GM19023 (cell line): ENCODE results near the gene KRT74.

Source experiments
- ATAC-seq: cut with Tn5 transposase; IDR thresholded peaks from one replicate; pipeline ENCODE4 v1.9.1; 2021; ENCODE audit warnings: mild to moderate bottlenecking, moderate library complexity; ENCODE audit not compliant: unreplicated experiment

The KRT74 gene

DNA sequence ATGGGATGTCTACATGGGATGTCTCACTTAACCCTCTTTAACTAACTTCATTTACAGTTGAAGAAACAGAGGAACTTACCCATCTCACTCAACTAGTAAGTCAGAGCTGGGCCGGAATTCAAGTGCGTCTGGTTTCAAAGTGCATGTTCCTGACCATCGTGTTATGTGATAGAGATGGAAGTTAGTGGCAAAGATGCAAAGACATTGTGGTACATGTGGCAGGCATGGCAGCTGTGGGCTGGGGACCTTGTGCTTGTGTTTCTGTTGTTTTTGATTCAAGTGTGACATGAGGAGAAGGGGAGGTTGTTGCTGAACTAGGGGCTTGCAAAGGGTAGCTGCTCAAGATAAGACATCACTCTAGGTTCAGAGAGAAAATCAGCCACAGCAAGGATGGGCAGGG lies 2.3 kb upstream of the KRT74 start:
- ATAC-seq, result no peak

DNA sequence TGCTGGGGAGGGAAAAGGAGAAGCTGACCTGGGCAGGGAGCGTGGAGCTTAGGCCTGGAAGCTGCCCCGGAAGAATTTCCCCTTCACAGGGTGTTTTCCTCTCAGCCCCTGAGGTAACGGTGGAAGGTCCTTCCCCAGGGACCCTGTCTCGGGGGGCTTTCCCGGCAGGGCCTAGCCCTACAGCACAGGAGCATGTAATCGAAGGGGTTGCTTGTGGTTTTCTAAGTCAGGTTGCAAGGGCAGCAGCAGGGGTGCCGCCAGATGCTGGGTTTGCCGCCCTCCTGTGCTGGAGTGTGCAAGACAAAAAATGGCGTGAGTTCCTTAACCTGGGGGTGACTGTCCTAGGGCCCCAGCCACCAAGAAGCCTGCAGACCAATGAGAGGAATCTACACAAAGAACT lies 1.6 kb upstream of the KRT74 start:
- no peak for ATAC-seq

DNA sequence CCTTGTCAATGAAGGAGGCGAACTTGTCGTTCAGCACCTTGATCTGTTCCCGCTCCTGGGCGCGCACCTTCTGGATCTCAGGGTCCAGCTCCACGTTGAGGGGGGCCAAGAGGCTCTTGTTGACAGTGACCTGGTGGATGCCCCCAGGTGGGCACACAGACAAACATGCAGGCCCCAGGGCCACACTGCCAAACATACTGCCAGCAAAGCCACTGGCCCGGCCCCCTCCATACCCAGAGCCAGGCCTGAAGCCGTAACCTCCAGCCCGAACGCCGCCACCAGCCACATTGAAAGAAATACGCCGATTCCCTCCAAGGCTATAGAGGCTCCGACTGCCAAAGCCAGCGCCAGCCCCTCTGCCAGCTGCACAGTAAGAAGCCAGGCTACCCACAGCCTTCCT lies 337 bp downstream of the KRT74 start:
- no peak for ATAC-seq

DNA sequence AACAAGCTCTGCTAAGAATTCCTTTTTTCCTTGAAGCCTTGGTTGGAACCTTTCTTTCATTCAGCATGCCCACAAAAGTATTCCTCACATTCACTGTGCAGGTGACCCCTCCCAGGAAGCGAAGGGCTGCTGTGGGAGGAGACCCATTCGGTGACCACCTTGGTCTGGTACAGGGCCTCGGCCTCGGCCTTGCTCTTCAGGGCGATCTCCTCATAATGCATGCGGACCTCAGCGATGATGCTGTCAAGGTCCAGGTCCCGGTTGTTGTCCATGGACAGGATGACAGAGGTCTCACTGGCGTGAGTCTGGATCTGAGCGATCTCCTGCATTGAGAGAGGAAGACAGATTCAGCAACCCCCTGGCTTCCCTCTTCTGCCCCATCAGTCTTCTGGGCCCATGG lies 3.1 kb downstream of the KRT74 start:
- no peak for ATAC-seq

DNA sequence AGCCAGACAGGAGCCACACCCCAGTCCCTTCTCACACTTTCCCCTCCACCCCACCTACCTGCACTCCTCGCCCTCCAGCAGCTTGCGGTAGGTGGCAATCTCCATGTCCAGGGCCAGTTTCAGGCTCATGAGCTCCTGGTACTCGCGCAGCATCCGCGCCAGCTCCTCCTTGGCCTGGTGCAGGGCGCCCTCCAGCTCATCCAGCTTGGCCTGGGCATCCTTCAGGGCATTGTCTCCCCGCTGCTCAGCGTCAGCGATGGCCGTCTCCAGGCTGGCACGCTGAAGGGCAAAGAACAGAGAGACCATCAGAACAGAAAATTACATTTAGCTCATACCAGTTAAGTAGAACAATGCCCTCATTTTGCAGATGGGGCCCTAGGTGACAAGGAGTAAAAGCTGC lies 5.5 kb downstream of the KRT74 start:
- ATAC-seq, result no peak

DNA sequence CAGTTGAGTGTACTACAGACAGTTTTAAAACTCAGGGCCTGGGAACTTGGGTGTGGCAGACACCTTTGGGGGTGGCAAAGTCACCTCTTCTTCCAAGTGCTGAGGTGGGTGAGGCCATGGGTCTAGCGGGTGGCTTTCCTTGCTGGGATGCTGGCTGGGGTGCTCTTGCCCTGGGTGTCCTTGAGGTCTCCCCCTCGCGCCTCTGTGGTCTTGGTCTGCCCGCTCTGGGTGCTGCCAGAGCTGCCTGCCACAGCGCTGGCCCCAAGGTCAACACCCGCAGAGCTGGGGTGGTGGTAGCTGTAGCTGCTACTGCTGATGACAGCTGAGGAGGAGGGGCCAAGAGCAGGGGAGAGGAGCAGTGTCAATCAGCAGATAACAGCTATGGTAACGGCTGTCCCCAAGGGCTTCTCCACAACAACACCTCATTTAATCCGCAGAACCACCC lies 6.8 kb downstream of the KRT74 start:
- ATAC-seq, result no peak

DNA sequence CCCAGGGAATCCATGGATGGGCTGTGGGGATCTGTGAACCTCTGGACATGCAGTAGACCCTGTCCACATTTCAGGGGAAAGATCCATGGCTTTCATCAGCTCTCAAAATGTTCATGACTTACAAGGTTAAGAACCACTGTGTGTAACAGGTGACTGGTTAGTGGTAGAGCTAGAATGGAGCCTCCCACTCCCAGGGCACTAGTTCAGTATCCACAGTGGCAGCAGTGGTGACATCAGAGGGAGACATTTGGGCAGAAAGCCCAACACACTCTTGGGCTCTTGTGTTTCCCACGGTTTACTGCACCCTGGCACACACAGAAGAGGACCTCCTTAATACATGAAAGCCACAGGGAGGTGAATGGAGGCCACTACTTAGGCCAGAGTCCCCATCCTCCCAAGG lies 9.1 kb downstream of the KRT74 start:
- ATAC-seq, result no peak

DNA sequence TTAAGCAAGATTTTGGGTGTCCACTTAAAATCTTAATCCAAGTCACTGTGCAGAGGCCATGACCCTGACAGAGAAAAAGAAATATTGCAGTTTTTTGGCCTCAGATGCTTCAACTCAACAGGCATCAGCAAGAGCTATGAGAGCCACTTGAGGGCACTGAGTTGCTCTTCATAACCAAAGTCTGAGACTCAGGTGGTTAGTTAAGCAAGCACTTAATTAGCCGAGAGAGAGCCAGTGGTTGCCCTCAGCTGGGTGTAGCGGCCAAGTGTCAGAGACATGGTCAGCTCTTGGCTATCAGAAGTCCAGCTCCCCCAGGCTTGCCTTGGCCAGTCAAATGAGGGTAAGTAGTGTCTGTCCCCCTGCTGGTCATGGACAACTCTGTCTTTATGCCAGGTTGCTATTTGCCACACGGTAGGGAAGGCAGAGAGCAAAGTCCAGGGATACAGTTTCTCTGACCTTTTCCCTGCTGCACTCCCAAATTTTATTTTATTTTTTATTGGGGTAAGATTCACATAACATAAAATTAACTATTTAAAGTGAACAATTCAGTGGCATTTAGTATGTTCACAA lies 11.7 kb downstream of the KRT74 start:
- ATAC-seq, result no peak

DNA sequence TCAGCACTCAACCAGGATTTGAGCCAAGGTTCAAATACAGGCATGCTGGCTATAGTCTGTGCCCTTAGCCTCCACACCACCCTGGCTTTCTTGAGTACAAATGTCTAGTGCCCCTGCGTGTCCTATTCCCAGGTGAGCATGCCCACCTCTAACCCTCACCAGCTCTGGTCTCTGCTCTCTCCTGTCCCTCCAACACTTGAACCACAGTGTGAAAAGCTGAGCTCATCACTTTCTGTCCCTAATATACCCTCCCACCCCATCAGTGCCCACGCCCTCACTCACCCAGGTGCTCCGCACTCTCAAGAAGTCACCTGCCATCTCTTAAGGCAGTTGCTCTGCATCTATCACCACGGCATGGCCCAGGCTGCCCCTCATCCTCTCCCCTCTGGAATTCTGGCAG lies 13.7 kb downstream of the KRT74 start:
- no peak for ATAC-seq

DNA sequence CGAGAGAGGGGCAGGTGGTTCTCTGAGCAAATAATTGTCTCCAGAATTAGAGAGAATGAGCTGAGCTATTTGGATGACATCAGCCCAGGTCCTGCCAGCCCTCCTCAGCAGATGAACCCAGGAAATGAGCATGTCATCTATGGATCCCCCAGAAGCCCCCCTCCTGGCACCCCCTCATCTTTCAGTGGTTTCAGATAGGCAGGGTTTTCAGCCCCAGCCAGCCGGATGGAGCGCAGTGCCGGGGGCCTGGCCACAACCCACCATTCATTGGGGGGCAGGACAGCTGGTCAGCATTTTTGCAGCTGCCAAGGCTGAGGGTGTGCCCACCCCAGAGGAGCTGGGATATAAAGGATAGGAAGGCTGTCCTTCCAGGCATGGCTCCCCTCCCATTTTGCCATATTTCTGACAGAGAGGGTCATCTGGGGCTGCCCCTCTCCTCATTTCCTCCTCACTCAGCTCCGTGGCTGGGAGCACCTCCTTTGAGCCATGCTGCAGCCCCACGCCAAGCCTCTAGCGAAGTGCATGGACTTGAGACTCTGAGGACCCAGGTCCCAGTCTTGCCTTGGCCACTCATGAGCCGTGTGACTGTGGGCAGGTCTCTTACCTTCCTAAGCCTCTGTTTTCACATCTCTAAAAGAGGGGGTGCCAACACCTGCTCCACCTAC lies 14.7 kb downstream of the KRT74 start:
- ATAC-seq, result no peak

DNA sequence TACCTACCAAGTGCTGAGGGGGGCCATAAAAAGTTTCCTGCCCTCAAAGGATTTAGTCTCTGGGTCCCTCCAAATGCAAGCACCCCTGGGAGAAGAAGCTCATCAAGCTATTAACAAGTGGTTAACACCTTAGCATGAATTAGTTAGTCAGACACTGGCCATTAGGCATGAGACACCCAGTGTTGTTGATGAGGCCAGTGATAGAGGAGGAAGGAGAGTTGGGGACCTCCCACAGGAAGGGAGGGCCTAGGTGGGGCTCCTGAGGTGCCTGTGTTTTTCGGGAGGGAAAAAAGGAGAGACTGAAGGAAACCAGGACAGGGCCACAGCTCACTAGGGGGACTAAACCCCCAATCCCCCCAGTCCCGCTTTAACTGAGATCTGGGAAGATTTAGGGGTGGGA lies 16.2 kb downstream of the KRT74 start:
- ATAC-seq, result no peak

DNA sequence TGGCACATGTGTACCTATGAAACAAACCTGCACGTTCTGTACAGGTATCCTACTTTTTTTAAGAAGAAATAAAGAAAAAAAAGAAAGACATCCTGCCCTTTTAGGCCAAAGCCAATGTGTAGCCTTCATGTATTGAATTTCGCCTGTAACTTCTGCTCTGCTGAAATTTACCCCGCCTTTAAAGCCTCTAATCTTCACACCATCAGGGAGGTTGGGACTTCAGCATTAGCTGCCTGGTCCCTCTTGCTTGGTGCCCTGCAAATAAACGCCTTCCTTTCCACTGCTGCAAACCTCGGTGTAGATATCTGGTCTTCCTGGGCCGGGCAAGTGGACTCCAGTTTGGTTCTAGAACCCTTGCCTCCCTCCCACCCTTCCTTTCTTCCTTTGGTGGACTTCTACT lies 18.1 kb downstream of the KRT74 start:
- ATAC-seq, result no peak

DNA sequence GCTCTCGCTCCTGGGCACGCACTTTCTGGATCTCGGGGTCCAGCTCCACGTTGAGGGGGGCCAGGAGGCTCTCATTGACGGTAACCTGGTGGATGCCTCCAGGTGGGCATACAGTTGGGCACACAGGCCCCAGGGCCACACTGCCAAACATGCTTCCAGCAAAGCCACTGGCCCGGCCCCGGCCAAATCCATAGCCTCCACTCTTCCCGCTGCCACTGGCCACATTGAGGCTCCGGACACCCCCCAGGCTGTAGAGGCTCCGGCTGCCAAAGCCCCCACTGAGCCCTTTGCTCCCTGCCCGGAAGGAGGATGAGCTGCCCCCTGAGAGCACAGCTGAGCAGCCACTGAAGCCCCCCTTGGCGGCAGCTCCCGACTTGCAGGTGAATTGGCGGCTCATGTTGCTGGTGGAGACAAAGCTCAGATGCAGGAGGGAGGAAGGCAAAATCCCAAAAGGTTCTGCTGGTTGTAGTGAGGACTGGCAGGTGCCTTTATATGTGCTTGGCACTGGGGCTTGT lies 20.9 kb downstream of the KRT74 start, which contains the start of gene KRT71:
TSS of gene KRT71 (minus strand) at position 465 of the 515 bp plus-strand sequence. CDS start at position 397, 68 bp downstream.
- ATAC-seq, result no peak

DNA sequence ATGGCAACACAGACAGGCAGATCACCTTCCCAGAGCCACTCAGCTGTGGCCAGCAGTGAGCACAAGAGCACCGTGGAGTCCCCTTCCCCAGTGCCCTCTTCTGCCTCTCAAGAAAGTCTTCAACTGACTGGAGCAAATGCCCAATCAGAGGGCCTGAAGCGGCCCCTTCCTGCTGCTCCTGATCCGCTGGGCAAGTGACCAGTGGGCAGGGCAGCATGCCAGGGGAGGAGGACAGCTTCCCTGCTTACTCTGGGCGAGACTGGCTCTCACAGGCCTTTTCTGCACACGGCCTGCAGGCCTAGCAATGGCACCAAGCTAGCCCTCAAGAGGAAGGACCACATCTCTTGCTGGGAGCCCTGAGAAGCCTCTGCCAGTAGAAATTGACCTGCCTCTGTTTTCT lies 21.6 kb downstream of the KRT74 start:
- no peak for ATAC-seq

DNA sequence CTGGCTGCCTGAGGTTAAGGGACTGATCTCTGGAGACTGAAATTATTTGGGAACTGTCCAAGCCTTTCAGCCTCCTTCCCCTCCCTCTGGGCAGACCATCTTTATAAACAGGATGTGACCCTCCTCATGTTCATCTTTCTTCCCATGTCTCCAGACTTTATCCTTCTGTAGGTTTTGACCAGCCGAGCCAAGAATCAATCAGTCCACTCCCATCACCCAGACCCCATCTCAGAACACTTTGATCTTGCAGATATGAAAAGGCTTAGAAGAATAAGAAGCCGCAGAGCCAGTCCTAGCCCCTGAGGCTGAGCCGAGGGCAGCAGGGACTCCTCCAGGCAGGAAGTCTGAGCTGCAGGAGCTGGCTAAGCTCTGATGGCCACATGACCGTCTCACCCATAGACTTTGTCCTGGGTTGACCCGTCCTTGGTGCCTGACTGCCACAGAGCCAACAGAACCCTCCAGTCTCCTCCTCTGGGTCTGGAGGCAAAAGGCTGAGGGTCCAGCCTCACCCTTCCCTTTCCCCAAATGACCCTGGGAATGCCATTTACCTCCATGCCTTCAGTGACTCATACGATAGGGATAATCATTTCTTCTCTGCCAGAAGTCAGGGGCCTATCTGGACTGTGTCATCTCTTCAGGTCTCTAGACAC lies 22.3 kb downstream of the KRT74 start:
- ATAC-seq, result no peak

DNA sequence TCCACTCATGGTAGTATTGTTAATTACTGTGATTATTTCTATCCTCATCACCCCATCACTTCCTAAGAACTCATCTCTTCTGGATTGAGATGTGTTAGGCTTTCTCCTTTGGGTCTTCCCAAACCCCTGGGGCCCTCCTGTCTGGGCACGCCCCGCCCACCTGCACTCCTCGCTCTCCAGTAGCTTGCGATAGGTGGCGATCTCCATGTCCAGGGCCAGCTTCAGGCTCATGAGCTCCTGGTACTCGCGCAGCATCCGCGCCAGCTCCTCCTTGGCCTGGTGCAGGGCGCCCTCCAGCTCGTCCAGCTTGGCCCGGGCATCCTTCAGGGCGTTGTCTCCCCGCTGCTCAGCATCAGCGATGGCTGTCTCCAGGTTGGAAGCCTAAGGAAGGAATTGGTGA lies 27.5 kb downstream of the KRT74 start:
- ATAC-seq, result no peak

DNA sequence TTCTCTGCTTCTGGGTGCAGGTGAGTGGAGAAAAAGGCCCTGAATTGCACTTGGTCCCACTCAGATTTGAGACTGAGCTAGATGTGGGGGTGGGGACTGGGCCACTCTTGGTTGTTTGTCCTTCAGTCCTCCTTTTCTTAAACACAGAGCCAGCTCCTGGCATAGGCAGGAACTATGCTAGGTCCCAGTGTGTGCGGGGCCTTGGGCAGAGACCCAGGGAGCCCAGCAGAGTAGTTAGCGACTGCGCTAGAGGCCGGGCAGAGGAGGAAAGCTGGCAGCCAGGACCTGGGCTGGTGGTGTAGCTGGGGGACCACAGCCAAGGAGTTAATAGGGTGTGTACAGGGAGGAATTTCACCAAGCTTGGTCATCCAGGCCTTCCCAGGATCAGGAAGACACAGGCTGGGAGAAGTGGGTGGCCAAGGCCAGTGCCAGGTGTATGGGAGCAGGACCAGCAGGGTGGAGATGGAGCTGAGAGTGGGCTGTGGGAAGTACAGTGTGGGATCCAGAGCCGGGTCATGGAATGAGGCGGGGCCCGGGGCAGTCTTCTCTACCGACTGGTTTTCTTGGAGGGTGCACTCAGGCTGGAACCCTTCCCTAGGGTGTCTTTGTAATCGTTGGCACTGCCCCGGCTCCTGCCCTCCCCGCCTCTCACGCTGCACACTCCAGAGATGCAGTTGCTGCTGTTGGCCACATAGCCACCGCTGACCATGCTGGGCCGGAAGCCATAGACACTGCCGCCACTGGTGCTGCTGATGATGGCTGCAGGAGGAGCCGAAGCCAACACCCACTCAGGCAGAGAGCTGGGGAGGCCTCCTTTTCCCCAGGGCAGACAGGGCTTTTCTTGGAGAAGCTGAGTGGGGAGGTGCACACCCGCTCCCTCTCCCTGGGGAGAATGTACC lies 29.4 kb downstream of the KRT74 start:
- ATAC-seq, result no peak

DNA sequence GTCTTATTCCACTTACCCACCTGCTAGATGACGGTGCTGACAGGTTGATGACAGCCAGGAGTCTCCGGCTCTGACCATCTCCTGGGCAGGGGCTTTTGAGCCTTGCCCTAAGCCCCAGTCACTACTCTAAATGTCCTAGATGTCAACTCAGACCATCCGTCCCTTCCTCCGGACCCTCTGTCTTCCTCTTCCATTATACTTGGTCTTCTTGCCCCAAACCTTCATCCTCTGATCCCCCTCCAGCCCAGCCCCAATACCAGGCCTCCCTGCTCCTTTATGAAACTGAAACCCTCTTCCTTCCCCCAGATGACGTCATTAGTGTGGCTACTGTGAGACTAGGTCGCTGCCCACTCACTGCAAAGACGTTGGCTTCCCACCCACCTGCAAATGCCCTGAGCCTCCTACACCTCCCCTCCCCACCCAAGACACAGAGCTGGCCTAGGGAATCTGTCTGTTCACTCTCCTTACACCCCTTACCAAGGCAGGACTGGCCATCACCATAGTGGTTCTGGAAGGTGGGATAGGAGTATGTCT lies 30.8 kb downstream of the KRT74 start:
- no peak for ATAC-seq

DNA sequence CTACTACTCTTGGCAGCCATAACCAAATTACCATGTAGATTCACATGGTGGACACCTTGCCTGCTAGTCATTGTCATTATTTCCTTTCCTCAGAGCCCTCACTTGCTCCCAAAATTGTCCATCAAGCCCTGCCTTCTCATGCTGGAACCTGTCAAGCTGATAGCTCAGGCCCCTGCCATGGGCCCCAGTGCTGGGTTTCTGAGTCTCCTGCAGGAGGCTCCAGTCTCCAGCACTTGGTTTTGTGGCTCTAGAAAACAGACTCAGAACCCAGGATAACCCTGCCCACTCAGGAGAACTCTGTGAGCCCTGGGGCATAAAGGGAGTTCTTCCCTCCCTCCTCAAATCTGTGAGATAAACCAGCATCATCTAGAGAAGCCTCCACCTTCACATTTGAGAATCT lies 31.5 kb downstream of the KRT74 start:
- no peak for ATAC-seq

DNA sequence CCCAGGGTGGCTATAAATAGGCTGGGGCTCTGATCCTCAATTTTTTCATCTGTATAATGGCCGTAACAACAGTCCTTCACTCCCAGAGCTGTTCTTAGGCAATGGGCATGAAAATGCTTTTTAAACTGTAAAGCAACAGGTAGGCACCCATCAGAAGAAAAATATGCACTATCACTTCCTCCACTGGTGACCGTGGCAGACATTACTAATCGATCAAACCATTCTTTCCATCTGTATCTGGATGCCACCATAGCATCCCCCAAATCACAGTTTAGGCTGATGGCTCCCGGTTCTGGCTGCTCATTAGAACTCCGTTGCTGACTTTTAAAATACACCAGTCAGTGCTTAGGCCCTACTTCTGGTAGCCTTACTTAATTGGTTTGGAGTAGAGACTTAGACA lies 31.9 kb downstream of the KRT74 start:
- ATAC-seq, result no peak

DNA sequence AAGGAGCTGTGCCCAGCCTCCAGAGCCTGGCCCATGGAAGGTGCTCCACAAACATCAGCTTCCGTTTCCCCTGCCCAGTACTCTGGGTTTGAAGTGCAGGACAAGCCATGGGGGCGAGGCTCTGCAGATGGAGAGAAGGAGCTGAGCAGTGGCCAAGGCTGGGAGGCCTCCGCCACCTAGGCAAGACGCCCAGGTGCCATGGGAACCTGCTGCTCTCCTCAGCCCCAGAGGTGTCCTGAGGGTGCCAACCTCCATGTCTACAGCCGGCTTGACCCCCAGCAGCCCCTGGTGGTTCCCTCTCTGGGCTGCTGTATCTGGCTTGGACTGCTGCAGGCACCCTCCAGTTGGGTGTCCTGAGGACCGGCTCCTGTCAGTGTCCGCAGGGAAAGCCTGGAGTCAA lies 33.1 kb downstream of the KRT74 start:
- ATAC-seq, result no peak
